Parathyroid adenoma (tissue), 2 donors: Measurements from ENCODE around the gene EPHB1.
A peak's percentile ranks its signal among the peaks of the same experiment; 100 is the strongest.

Experiments
- H2AFZ ChIP-seq: fragments of 300-600 bp; sonication (generic); one replicate; pipeline ENCODE4 v1.7.0; 2017; ENCODE audit warnings: antibody characterized with exemption, mild to moderate bottlenecking
- H3K27ac ChIP-seq: fragments of 300-600 bp; sonication (generic); one replicate; pipeline ENCODE4 v1.7.0; 2017
- H3K27me3 ChIP-seq: fragments of 300-600 bp; sonication (generic); one replicate; pipeline ENCODE4 v1.7.0; 2017; ENCODE audit warnings: low read length; ENCODE audit not compliant: control insufficient read depth, insufficient read depth
- H3K36me3 ChIP-seq: fragments of 300-600 bp; sonication (generic); one replicate; pipeline ENCODE4 v1.7.0; 2017; ENCODE audit warnings: low read length; ENCODE audit not compliant: control insufficient read depth, insufficient read depth
- H3K4me1 ChIP-seq: fragments of 300-600 bp; sonication (generic); one replicate; pipeline ENCODE4 v1.7.0; 2017; ENCODE audit warnings: control low read depth
- H3K4me2 ChIP-seq: fragments of 300-600 bp; sonication (generic); one replicate; pipeline ENCODE4 v1.7.0; 2017; ENCODE audit warnings: low read length
- H3K4me3 ChIP-seq: fragments of 300-600 bp; sonication (generic); one replicate; pipeline ENCODE4 v1.7.0; 2017; ENCODE audit warnings: low read depth, low read length
- H3K79me2 ChIP-seq: fragments of 300-600 bp; sonication (generic); one replicate; pipeline ENCODE4 v1.7.0; 2017; ENCODE audit warnings: control low read depth
- H3K9ac ChIP-seq: fragments of 300-600 bp; sonication (generic); one replicate; pipeline ENCODE4 v1.7.0; 2017; ENCODE audit warnings: mild to moderate bottlenecking
- H3K9me3 ChIP-seq: fragments of 300-600 bp; sonication (generic); one replicate; pipeline ENCODE4 v1.7.0; 2017; ENCODE audit warnings: low read length; ENCODE audit not compliant: control insufficient read depth
- TF ChIP-seq, protein P1 (sequence below): fragments of 300-600 bp; sonication (generic); IDR thresholded peaks from one replicate; pipeline ENCODE4 v1.7.0; 2017; ENCODE audit warnings: antibody characterized with exemption, mild to moderate bottlenecking
- donor health status: primary hyperparathyroidism.

Gene EPHB1

DNA sequence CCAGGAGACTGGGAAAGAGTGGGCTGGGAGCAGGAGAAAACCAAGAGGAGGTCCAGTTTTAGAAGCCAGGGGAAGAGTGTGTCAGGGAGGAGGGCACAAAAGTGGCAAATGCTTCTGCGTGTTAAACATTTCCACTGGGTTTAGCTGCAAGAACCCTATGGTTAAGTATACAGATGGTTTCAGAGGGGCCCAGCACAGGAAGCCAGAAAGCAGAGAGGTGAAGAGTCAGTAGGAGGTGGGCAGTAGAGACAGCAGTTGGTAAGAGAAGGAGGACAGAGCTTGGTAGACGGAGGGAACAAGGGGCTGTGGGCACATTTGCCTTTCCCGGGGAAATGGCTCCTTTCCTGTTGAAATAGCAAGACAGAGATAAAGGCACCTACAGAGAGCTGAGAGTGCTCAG is 133.8 kb downstream of the EPHB1 start:
- Histone ChIP-seq H3K36me3 (no peaks in the 10 kb centered on the region), H3K4me2 (no peak overlapping the region), H3K27me3 (no peaks in the 10 kb centered on the region), H3K9ac (no peak overlapping the region), H3K4me3 (no peak overlapping the region), H3K79me2 (no peaks in the 10 kb centered on the region), H3K4me1 (peaks cover 5% of the 10 kb centered on the region), H3K27ac (no peak overlapping the region), H2AFZ (no peak overlapping the region), H3K9me3 (no peaks in the 10 kb centered on the region)
- TF ChIP-seq, protein P1, sequence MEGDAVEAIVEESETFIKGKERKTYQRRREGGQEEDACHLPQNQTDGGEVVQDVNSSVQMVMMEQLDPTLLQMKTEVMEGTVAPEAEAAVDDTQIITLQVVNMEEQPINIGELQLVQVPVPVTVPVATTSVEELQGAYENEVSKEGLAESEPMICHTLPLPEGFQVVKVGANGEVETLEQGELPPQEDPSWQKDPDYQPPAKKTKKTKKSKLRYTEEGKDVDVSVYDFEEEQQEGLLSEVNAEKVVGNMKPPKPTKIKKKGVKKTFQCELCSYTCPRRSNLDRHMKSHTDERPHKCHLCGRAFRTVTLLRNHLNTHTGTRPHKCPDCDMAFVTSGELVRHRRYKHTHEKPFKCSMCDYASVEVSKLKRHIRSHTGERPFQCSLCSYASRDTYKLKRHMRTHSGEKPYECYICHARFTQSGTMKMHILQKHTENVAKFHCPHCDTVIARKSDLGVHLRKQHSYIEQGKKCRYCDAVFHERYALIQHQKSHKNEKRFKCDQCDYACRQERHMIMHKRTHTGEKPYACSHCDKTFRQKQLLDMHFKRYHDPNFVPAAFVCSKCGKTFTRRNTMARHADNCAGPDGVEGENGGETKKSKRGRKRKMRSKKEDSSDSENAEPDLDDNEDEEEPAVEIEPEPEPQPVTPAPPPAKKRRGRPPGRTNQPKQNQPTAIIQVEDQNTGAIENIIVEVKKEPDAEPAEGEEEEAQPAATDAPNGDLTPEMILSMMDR, result no peak

DNA sequence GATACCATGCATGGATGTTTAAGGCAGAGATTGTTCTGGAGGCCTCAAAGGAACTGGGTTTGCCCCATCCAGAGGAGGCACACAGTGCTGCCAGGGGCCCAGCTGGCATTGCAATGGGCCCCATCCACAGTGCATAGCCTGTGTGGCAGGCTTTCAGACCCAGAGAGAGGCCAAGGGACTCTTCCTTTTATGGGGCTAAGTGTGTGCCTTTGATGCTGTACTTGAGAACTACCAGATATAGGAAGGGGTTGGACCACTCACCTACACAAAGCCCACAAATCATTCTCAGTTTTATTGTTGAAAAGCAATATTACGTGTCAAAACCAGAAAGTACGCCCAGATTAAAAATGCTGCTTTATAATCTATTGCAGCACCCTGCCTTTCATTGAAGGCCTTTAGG is 134.9 kb downstream of the EPHB1 start:
- Histone ChIP-seq H3K4me1 (peaks cover 5% of the 10 kb centered on the region), H3K36me3 (no peaks in the 10 kb centered on the region), H3K27me3 (no peaks in the 10 kb centered on the region), H3K9ac (no peak overlapping the region), H3K79me2 (no peaks in the 10 kb centered on the region), H3K27ac (no peak overlapping the region), H3K4me2 (no peak overlapping the region), H2AFZ (no peak overlapping the region), H3K9me3 (no peaks in the 10 kb centered on the region), H3K4me3 (no peak overlapping the region)
- TF ChIP-seq, protein P1, result no peak

DNA sequence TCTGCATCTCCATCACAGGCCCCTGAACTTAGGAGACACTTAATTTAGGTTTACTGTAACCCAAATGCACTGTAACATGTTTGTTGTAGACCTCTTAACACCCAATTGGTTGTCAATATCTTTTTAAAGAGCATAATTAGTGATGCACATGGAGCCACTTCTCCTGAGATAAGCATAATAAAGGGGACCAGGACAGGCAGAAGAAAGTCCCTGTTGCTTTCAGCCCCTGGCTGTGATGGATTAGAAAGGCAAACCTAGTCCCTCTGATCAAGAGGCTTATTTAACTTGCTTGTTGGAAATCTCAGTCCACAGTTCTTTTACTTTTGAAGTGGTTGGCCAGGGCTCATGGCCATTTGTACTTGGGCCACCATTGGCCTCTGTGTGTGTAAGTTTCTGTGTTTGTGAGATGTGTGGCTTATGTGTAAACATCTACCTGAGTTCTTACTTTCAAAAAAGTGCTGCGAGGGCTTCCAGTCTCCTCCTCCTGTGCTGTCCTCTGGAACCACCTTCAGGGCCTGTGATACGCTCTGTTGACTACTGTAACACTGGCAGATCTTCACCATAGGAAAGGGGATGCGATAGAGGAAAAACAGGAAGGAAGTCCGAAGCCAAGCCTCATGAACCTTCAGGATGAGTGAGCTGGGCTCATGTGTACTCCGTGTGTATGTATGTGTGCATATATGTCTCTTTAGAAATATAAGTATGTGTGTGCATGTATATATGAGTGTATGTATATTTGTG is 136.2 kb downstream of the EPHB1 start:
- no peaks in the 10 kb centered on the region for H3K79me2 ChIP-seq
- no peaks in the 10 kb centered on the region for H3K36me3 ChIP-seq
- H3K4me1 ChIP-seq, result peaks cover 5% of the 10 kb centered on the region
- H3K4me3 ChIP-seq, result no peak overlapping the region
- H3K27ac ChIP-seq, result no peak overlapping the region
- no peaks in the 10 kb centered on the region for H3K27me3 ChIP-seq
- H2AFZ ChIP-seq, result peak overlapping the region; percentile 42
- TF ChIP-seq, protein P1, result no peak
- H3K9me3 ChIP-seq, result no peaks in the 10 kb centered on the region
- H3K9ac ChIP-seq, result no peak overlapping the region
- no peak overlapping the region for H3K4me2 ChIP-seq

DNA sequence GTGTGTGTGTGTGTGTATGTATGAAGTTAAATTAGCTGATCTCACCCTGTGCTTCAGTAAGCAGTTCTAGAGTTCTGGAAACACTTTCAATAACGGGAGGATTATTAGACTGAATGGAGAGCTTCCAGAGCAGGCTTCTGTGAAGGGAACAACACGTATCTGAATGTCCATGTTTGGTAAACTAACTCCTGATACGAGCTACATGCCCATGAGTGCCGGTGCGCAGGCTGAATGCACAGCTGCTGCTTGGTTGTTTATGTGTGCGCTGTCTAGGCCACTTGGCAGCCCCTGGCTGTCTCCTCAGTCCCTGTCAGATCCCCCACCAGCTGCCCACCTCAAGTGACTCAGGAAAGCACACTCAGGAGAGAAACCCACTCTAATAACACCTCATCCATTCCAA is 137.0 kb downstream of the EPHB1 start:
- Histone ChIP-seq H3K4me3 (no peak overlapping the region), H3K27ac (no peak overlapping the region), H3K4me2 (no peak overlapping the region), H3K9me3 (no peaks in the 10 kb centered on the region), H3K79me2 (no peaks in the 10 kb centered on the region), H2AFZ (no peak overlapping the region), H3K9ac (no peak overlapping the region), H3K27me3 (no peaks in the 10 kb centered on the region), H3K36me3 (no peaks in the 10 kb centered on the region), H3K4me1 (peaks cover 5% of the 10 kb centered on the region)
- TF ChIP-seq, protein P1, result no peak

DNA sequence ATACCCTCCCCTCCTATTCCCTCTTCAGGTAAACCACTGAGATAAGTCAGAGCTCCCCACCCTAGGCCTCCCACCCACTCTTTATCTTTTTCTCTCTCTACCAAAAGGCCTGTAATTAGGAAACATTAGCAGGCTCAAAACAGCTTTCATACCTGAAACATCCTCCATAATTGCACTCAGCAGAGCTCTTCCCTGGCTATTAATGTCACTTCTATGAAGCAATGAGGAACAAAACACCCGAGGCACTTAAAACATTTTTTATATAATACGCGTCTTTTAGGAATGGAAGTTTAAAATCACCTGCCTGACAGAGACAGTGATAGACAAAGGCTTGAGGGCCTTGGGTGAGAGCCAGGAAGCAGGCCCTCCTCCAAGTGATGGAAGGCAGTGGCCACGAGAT is 138.9 kb downstream of the EPHB1 start:
- Histone ChIP-seq H3K27ac (no peak overlapping the region), H3K4me1 (peaks cover 5% of the 10 kb centered on the region), H3K9ac (no peak overlapping the region), H2AFZ (no peak overlapping the region), H3K4me2 (no peak overlapping the region), H3K27me3 (no peaks in the 10 kb centered on the region), H3K4me3 (no peak overlapping the region), H3K36me3 (no peaks in the 10 kb centered on the region), H3K9me3 (no peaks in the 10 kb centered on the region), H3K79me2 (no peaks in the 10 kb centered on the region)
- TF ChIP-seq, protein P1, result no peak
